Stimulated activated CD8-positive, alpha-beta memory T cell treated with anti-CD3 and anti-CD28 coated beads, Interleukin-4, amount 100 ng/mL, for 24 hours (primary cell): ENCODE data around the gene ACIN1.

Experiments used
- DNase-seq: peaks from one replicate; pipeline ENCODE4 v3.0.0-alpha.2; 2020; ENCODE audit warnings: low read depth

Gene ACIN1

DNA sequence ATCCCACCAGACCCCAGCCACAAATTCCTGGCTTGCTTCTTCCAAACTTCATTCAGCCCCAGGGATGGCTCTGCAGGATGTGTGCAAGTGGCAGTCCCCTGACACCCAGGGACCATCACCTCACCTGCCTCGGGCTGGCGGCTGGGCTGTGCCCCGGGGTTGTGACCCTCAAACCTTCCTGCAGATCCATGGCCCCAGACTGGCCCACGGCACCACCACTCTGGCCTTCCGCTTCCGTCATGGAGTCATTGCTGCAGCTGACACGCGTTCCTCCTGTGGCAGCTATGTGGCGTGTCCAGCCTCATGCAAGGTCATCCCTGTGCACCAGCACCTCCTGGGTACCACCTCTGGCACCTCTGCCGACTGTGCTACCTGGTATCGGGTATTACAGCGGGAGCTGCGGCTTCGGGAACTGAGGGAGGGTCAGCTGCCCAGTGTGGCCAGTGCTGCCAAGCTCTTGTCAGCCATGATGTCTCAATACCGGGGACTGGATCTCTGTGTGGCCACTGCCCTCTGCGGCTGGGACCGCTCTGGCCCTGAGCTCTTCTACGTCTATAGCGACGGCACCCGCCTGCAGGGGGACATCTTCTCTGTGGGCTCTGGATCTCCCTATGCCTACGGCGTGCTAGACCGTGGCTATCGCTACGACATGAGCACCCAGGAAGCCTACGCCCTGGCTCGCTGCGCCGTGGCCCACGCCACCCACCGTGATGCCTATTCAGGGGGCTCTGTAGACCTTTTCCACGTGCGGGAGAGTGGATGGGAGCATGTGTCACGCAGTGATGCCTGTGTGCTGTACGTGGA, 52.6 kb downstream of the ACIN1 start, which contains the start of gene PSMB11:
Gene PSMB11 (plus strand): TSS at position 51 of the 804 bp plus-strand sequence. CDS start 14 bp downstream, at position 65.
- no peak for DNase-seq

DNA sequence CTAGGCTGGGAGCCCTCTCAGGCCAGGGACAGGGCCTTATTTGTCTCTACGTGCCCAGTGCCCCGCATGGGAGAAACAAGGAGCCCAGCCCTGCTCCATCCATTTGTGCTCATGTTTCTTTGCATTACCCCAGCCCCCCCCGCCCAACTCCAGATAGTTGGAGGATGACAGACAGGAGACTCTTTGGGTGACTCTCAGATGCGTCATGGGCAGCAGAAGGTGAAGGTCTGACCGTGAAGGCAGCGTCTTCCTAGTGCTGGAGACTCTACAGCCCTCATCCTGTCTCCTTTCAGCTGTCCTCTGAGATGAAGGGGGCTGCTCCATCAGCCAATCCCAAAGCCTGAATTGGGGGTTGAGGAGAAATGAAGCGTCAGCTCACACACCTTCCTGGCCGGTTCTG, 53.2 kb downstream of the ACIN1 start:
- DNase-seq: no peak

GRCh38 chr14:23040100-23040499, 54.8 kb downstream of the ACIN1 start:
- DNase-seq: no peak

DNA sequence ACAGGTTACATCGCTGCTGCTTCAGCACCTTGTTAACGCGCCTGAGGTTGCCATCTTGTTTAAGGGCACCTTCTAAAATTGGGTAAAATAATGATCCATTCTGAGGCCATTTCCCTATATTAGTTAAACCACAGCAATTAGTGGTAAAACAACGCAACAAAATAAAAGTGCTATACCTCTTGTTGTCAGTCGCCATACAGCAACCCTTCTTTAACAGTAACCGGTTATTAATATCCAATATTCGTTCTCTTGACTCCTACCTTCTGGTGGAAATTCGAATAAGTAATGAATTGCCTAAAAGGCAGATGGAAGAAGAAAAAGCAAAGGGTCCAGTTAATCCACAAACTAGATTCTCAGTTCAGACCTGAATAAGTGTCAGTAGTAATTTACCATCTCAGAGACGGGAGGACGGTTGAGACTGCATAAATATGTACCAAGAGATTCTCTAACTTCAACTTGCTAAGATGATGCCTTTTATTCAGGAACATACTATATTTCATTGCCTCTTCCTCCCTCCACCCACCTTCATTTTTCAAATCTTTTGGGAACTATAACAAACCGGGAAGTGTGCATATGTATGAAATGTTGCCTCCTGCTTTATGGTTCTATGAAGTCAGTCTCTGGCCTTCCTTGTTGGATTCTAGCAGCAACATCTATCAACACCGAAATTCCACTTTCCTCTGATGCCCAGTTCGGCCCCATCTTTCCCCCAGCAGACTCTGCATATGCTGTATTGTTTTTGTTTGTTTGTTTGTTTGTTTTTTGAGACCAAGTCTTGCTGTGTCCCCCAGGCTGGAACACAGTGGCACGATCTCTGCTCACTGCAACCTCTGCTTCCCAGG, 59.4 kb downstream of the ACIN1 start:
- no peak for DNase-seq

DNA sequence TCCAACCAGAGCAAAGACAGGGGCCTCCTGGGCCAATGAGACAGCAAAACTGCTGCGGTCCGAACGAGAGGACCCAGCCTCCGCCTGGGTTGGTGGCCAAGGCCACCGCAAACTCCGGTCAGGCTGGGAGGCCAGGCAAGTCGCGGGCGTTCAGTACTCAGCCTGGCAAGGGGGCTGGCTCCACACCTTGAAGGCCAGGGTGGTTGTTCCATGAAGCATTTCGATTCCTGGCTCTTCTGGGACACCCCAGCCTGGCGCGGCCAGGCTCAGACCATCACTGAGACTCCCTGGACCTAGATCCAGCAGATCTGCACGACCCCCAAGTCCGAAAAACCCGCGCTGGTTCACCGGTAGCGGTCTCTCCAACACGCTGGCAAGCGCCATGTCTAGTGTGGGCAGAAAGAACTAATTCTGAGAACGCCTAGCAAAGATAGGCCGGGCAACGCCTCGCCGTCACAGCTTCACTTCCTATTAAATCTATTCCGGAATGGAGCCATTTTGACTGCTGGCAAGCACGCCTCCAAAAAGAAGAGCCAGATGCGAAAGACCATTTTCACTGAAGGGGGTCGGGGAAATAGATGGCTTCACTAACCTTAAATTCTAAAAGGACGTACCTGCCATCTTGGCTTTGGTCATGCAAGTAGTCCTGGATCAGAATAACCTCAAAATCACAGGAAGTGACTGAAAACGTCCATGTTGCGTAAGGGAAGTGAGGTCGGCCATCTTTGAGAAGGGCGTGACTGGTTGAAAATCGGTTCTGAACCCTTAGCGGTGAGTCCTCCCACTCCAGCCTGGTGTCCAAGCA, 60.2 kb downstream of the ACIN1 start, which contains the start of gene PSMB5:
Gene PSMB5 (minus strand): TSS at position 403 of the 805 bp plus-strand sequence. CDS start 19 bp downstream, at position 384.
- DNase-seq: peak; percentile 74

- no peak for DNase-seq
Observed at GRCh38 chr14:23033801-23034497, 61.0 kb downstream of the ACIN1 start.

DNA sequence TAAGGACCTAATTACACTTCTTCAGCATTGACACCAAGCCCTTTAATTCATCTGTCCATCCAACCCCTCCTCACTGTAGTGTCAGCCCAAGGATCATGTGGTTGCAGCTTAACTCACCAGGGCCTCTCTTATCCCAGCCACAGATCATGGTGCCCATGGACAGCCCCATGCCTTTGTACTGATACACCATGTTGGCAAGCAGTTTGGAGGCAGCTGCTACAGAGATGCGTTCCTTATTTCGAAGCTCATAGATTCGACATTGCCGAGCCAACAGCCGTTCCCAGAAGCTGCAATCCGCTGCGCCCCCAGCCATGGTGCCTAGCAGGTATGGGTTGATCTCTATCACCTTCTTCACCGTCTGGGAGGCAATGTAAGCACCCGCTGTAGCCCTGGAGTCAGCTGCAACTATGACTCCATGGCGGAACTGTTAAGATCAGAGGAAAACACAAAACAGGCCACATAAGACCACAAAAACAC, 61.6 kb downstream of the ACIN1 start:
- no peak for DNase-seq

DNA sequence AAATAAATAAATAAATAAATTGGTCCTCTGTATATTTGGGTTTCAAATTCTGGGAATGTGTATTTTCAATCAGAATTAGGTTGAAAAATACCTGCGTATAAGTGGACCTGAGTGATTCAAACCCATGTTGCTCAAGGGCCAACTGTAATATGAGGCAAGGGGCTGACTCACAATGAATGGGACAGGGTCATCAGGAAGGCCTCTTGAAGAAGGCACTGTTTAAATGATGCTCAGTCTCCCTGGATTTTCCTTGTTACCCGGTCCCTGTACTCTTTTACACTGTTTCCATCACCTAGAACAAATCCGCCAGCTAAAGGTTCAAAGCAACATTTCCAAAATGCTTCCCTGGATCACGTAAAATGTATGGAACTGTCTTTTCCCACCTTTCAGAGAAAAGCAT, 64.0 kb downstream of the ACIN1 start:
- DNase-seq: no peak

DNA sequence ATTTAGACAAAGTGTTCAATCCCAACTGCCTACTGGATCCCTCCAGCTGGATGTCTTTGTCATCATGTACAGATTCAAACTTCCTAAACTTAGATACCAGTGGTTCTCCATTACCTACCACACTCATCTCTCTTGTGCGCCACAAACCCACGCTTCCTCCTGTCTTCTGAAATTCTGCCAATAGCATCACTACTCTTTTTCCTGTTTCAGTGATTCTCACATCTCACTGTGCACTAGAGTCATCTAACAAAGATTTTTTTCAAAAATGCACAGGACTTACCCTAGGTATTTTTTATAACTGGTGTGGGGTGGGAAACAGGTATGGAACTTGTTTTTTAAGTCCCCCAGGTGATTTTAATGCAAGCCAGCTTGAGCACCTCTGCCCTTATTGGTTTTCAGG, 66.1 kb downstream of the ACIN1 start:
- no peak for DNase-seq

- no peak for DNase-seq
Observed at GRCh38 chr14:23025151-23025814, 69.7 kb downstream of the ACIN1 start.

DNA sequence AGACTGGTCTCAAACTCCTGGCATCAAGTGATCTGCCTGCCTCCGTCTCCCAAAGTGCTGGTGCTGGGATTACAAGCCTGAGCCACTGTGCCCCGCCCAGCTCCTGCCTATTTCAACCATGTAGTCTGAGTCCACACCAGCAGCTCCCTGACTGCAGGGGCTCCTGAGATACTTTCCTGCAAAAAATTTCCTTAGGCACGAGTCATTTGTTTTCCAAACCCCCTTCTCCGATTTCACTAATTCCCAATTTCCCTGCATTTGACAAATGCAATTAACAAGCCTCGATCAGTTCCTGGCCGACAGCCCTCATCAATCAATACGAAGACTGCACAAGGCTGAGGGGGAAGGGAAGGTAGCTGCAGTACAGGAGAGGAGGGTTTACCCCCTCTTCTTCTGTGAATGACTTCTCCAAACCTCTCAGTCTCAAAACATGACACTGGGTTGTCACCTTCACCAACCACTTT, 70.3 kb downstream of the ACIN1 start:
- no peak for DNase-seq

- no peak for DNase-seq
Observed at GRCh38 chr14:23023795-23024152, 71.2 kb downstream of the ACIN1 start.

GRCh38 chr14:23023022-23023794, 71.7 kb downstream of the ACIN1 start:
- DNase-seq: no peak

- no peak for DNase-seq
Observed at GRCh38 chr14:23021889-23022442, 73.0 kb downstream of the ACIN1 start.

DNA sequence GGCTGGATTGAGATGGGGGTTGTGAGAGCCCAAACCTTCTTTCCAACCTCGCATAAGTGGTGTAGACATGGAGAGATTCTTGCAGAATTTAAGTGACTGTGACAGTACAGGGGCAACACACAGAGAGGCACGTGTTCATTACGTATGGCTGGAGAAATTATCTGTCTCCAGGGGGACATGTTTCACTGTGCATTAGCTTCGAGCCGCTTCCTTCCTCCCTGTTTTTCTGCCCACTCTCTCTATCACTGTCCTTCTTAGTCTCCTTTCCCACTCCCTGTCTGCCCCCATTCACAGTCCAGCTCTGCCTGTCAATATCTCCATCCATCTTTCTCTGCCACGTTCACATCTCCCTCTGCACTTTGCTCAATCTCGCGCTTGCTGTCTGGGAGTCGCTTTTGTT, 73.5 kb downstream of the ACIN1 start:
- no peak for DNase-seq

DNA sequence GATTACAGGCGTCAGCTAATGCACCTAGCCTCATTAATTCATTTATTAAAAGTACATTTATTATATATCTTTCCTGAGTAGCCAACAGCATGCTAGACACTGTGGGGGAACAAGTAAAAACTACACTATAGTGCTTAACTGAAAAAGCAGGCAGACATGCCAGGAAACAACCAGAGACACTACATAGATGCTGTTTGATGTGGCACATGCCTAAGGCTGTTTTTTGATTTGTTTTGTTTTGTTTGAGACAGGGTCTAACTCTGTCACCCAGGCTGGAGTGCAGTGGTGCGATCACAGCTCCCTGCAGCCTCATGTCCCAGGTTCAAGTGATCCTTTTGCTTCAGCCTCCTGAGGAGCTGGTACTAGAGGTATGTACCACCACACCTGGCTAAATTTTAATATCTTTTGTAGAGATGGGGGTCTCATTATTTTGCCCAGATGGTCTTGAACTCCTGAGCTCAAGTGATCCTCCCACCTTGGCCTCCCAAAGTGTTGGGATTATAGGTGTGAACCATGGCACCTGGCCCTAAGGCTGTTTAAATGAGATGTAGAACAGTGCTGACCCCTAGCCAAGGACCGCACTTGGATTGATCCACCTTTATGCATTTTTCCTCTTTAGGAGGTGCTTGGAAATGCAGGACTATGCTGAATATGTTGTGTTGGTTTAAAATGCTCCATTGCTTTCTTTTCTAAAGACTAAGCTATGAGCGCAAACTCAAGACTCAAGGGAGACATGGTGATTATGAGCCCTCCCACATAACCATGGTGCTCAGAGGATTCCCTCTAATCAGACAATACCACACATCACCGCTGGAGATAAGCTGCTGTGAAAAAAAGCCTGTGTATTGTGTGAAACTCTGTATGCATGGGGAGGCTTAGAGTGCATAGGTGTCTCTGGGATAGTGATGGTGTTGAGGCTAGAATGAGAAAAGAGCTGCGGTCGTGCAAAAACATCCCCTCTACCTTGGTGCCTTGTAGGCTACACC, 74.5 kb downstream of the ACIN1 start:
- no peak for DNase-seq

DNA sequence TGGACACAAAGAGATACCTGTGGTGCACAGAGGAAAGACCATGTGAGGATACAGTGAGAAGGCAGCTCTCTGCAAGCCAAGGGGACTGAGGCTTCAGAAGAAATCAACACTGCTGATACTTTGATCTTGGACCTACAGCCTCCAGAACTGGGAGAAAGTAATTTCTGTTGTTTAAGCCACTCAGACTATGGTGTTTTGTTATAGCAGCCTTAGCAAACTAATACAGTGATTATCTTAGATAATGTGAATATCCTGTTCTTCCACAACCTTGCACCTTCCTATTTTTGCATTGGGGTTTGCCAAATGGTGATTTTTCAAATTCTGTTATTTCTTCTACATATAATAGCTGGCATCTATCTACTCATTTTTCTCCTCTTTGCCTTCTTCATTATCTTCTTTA, 76.8 kb downstream of the ACIN1 start:
- DNase-seq: no peak

DNA sequence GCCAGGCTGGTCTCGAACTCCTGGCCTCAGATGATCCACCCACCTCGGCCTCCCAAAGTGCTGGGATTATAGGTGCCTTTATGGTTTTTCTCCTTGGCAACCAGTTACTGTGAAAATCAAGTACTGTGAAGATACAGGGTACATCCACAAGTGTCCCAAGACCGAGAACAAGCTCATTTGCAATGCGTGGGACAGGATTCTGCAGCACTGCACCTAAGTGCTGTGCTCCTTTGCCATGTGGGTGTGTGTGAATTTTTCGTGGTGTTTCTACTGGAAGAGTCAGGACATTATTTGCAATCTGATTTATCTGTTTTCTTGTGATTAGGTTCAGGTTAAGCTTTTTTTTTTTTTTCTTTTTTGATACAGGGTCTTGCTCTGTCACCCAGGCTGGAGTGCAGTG, 77.8 kb downstream of the ACIN1 start:
- no peak for DNase-seq
